ENCODE measurements around the gene IGDCC3.
"Not testable (repeated sequence)": the region's sequence is repeated elsewhere in the genome, so short reads cannot be mapped to it uniquely, and the experiment has no call there.

Gene IGDCC3

DNA sequence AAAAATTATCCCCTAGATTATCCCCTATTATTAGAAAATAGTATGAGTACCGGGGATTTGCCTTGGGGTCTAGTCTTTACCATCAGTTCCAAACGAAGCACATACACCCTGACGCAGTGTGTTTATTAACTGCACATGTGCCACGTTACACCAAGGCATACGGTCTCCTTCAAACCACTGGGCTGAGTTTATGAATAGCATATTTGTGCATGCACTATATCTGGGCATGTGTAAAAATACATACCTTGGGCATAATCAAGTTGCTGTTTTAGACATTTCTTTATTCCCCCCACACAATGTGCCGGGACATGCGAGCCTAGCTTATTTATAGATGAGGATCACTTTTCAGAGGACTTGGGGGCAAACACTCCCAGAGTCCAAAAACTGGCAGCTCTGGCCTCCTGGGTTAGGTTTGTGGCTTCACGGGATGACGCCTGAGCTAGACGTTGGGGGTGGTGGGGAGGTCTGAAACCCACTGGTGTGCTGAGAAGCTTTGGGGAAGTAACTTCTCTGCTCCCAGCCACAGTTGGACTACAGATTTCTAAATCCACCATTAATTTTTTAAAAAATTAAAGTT is 28.7 kb upstream of the IGDCC3 start:
- no peak for DNase-seq (ENCODE audit: low read depth in 2 of 3, low spot score in 1 of 3)

DNA sequence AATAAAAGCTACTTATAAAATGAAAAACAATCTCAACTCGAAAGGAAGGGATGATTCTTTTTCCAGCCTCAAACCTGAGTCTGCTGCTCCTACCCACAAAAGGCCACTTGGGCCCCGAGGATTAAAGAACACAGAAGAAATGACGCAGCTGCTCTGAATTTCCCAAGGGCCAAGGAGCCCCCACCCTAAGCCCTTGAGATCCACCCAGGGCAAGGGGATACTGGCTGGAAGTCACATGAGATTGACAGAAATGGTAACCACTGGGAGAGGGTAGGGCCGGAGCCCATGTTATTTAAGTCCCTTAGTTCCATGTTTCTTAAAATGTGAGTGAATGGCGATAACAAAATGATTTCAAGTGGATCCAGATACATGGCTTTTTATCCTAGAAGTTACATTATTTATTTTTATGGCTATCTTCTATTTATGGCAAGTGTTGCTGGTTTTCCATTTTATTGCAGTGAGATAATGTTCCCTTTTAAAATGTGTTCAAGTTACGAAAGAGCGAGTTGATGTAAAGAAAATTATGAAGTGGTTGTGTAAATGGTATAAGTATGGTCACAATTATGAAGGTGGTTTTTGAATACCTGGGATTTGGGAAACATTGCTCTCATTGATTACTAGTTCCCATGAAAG is 28.1 kb upstream of the IGDCC3 start:
- no peak for DNase-seq (ENCODE audit: low read depth in 2 of 3, low spot score in 1 of 3)

- DNase-seq (ENCODE audit: low read depth in 2 of 3, low spot score in 1 of 3) = no peak
Measured at GRCh38 chr15:65404186-65404872, 26.5 kb upstream of the IGDCC3 start.

DNA sequence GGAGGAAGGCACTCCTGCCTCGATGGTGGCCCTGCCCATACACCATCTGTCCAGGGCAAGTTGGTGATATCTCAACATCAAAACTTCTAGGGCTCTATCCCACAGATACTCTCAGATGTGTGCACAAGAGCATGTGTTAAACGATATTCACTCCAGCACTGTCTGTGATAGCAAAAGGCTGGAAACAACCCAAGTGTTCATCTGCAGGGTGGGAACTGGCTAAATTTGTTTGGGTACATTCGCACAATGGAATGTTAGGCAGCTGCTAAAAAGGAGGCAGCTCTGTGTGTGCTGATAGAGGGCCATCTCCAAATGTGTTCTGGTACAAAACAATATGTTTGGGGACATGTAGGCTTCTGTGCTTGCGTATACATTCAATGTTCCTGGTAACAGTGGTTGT is 25.2 kb upstream of the IGDCC3 start:
- DNase-seq (ENCODE audit: low read depth in 2 of 3, low spot score in 1 of 3) = no peak

GRCh38 chr15:65401611-65402240 is 23.9 kb upstream of the IGDCC3 start:
- DNase-seq (ENCODE audit: low read depth in 2 of 3, low spot score in 1 of 3) = no peak

DNA sequence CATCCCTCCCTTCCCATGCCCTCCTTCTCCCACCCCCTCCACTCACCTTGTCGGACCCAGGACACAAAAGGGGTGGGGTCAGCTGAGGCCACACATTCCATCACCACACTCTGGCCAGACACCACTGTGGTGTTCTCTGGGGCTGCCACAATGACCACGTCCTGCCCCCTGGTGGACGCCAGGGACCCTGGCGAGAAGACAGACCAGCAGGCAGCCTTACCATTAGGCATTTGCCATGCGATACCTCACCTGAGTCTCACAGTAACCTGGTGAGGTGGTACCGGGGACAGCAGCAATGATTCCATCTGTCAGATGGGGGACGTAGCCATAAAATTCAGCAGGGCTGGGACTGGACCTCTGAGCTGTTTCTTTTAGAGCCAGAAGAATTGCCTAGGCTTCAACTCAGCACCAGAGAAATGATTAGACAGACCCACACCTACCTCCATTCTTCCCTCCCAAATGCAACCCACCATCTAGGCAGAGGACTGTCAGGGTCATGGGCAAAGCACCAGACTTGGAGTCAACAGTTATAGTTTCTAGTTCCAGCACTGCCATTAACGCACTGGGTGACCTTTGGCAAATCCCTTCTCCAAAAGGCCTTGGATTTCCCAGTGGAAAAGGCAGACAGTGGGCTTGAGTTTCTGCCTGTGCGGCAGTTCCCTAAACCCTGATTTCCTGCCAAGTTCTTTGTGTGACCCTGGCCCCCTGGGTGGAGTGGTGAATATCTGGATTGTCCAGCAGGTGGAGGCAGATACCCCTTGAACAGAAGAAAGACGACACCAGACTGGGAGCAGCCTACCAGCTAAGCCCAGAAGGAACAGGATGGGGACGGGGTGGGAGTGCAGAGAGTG is 23.2 kb upstream of the IGDCC3 start:
- DNase-seq (ENCODE audit: low read depth in 2 of 3, low spot score in 1 of 3) = peak; percentile 29 to 50 (median 44)

GRCh38 chr15:65399997-65400396 is 22.2 kb upstream of the IGDCC3 start:
- no peak for DNase-seq (ENCODE audit: low read depth in 2 of 3, low spot score in 1 of 3)

DNA sequence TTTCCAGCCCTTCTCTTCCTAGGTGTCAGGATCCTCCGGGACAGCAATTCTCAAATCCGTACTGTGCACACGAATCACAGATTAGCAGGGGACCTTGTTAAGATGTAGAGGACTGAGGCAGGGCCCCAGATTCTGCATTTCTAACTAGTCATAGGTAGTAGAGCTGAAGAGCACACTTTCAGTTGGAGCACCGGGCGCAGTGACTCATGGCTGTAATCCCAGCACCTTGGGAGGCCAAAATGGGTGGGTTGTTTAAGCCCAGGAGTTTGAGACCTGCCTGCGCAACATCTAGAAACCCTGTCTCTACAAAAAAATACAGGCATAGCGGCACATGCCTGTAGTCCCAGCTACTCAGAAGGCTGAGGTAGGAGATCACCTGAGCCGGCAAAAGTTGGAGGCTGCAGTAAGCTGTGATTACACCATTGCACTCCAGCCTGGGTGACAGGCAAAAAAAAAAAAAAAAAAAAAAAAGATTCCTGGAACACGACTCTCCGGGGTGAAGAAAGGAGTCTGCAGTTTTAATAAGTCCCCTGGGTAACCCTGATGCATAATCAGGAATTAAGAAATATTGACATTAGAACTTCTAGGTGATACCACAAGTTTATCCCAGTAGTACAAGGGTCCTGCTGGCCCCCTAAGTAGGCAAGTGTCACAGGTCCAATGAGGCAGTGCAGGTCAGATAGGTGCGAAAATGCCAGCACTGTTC is 21.4 kb upstream of the IGDCC3 start:
- no peak for DNase-seq (ENCODE audit: low read depth in 2 of 3, low spot score in 1 of 3)

GRCh38 chr15:65398486-65398885 is 20.7 kb upstream of the IGDCC3 start:
- not testable (repeated sequence) for DNase-seq (ENCODE audit: low read depth in 2 of 3, low spot score in 1 of 3)

DNA sequence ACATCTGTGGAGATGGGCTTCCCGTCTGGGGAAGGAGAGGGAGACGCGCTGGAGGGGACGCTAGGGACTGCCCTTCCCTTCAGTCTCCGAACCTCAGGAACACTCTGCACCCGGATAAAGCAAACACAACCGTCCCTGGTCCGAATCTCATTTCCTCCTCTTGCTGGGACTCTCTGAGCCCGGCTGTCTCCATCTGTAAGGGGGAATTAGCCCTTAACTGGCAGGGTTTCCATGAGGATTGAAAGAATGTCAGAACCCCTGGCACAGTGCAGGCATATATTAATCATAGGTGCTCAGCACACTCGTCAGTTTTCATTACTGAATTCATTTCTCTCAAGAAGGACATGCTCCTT is 19.1 kb upstream of the IGDCC3 start:
- DNase-seq (ENCODE audit: low read depth in 2 of 3, low spot score in 1 of 3) = no peak

DNA sequence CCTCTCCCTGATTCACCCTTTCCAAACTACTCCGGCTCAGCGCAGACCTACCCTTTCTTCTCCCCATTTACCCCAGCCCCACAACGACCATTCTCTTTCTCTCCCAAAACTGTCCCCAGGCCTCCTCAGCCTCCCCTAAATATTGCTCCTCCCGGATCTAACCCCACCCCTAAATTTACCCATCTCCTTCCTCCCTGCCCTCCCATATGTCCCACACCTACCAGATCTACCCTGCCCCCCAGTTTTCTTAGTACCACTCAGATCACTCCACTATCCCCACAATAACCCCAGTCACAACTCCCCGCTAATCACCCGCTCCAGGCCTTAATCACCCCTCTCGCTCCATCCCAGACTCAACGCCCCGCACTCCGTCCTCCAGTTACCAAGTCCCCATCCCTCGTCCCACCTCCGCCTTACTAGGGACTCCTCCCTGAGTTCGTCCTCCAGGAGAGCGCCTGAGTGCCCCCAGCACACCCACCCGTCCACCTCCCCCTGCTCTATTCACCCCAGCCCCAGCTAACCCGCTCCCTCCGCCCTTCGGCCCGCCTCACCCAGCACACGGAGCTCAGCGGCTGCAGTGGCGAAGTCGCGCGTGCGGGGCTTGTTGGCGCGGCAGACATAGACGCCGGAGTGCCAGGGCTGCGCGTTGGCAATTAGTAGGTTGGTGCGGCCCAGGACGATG is 18.6 kb upstream of the IGDCC3 start:
- no peak for DNase-seq (ENCODE audit: low read depth in 2 of 3, low spot score in 1 of 3)

GRCh38 chr15:65395567-65396202 is 17.9 kb upstream of the IGDCC3 start:
- no peak for DNase-seq (ENCODE audit: low read depth in 2 of 3, low spot score in 1 of 3)

- no peak for DNase-seq (ENCODE audit: low read depth in 2 of 3, low spot score in 1 of 3)
Measured at GRCh38 chr15:65394936-65395335, 17.1 kb upstream of the IGDCC3 start.

DNA sequence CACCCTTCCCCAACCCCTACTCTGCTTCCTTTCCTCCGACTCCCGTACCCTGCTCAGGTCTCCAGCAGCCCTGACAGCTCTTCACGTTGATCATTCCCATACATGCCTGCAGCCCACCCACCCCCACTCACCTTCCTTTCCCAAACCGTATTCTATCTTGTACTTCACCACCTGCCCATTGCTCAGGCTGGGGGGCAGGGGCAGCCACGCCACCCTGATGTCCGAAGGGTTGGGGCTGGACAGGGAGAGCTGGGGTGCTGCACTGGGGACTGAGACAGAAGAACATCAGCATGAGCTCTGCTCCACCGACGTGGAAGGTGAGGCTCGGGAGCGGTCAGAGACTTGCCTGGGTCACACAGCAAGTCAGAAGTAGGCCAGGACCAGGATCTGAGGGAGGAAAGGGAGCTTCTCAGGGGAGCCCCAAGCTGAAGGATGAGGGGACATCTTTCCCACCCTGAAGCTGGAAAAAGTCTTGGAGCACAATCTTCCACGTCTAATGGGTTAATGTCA is 16.5 kb upstream of the IGDCC3 start:
- no peak for DNase-seq (ENCODE audit: low read depth in 2 of 3, low spot score in 1 of 3)

- no peak for DNase-seq (ENCODE audit: low read depth in 2 of 3, low spot score in 1 of 3)
Measured at GRCh38 chr15:65393557-65393956, 15.8 kb upstream of the IGDCC3 start.

DNA sequence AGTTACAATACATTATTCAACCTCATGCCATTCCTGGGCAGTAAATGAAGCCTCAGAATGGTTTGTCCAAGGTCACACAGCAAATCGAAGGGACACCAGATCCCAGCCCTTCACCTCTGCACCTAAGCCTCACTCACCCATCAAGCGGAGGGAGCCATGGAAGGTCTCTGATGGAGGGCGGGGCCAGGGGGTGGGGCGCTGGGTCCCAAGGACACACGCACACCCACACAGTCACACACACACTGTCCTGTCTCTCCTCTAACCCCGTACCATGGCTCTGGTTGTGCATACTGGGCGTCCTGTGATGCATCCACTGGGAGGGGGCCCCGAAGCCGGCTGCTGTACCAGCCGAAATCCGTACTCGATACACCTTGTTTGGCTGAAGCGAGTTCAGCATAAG is 15.3 kb upstream of the IGDCC3 start:
- no peak for DNase-seq (ENCODE audit: low read depth in 2 of 3, low spot score in 1 of 3)

DNA sequence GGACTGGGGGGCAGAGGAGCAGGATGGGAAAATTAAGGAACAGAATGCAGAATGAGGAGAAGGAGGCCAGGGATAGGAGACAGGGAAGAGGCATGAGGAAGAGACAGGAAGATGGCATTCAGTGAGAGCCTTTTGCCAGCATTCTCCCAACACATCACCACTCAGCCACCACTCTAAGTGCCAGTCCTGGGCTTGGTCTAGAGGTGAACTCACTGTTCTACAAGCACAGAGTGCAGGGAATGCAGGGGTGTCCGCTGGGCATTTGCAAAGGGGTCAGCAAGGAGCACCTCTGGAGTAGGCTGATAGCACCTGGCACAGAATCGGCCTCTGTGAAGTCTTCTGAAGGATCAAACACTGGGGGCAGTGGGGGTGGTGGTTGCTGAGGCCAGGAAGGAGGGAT is 14.6 kb upstream of the IGDCC3 start:
- DNase-seq (ENCODE audit: low read depth in 2 of 3, low spot score in 1 of 3) = no peak

GRCh38 chr15:65391732-65392131 is 13.9 kb upstream of the IGDCC3 start:
- DNase-seq (ENCODE audit: low read depth in 2 of 3, low spot score in 1 of 3) = no peak

DNA sequence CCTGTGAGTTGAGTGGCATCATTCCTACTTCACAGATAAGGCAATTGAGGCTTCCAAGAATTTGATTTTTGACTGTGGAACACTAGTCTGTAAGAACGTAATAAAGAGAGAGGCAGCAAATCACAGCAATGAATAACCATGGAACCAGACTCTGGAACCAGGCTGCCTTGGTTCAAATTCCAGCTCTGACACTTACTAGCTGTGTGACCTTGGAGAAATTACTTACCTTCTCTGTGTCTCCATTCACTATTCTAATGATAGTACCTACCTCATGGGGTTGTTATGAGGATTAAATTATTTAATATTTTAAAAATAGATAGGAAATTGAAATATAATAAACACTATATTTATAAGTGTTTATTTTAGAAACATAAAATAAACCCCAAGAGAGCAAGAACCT is 12.6 kb upstream of the IGDCC3 start:
- no peak for DNase-seq (ENCODE audit: low read depth in 2 of 3, low spot score in 1 of 3)

DNA sequence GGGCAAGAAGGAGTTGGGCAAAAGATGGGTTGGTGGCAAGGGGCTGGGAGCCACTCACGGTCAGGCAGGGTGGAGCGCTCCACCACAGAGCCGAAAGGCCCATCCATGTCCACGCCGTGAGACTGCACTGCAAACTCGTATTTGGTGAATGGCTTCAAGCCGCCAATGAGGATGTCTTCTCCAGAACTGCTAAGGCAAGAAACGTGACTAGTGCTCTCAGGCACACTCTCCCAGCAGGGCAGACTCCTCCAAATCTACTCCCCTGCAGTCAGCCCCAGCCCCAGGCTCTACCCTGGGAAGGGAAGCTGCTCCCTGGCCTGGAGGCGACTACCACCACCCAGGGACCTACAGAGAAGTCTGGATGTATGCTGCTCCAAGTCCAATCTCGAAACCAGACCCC is 11.4 kb upstream of the IGDCC3 start:
- no peak for DNase-seq (ENCODE audit: low read depth in 2 of 3, low spot score in 1 of 3)

All from stimulated activated CD4-positive, alpha-beta T cell treated with anti-CD3 and anti-CD28 coated beads, Interleukin-12 subunit alpha, Interleukin-12 subunit beta, amount 100 ng/mL, for 48 hours (primary cell).